ENCODE data around the gene KIF26B. TPM values are rescaled to one million over a fixed set of nuclear protein-coding genes. Genes with fewer than 3 reads are reported as not detected.

The KIF26B gene
- total RNA-seq, result 1 to 10 TPM in 2 of 6 donors, under 1 TPM in 4; 0.28 to 4.5 (median 0.78) TPM
- under 1 TPM; 0.27 to 0.42 TPM for polyA plus RNA-seq

DNA sequence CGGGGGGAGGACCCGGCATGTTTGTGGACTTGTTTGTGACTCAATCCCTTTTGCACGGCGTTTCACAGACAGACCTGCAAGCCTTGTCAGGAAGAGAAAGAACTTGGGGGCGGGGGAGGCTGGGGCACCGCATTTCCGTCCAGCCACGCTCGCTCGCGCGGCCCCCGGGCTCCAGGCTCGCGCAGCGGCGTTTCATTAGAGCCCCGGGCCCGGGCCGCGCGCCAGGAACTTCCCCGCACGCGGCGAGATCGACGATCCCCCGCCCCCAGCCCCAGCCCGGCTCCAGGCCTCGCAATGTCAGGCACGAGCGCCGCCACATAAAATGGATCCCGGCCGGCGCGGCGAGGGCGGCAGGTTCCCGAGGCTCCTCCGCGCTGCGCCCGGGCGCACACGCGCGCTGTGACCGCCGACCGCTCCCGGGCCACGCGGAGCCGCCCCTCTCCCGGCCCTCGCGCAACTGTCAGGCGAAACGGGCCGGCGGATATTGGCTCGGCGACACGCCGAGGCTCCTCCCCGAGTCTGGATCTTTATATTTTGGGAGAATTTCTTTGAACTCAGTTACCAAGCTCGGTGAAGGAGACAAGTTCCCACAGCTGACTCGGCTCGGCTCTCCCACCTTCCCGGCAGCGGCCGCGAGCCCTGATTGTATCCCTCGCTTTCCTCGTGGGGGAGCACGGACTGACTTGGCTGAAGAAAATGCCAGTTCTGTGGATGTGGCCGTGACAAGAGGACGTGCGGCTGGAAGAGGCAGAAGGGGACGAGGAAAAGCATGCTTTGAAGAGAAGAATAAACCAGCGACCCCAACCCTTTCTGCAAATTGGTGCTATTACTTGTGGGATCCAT is at the start of gene KIF26B:
KIF26B (plus strand) TSS at position 557 of the 843 bp plus-strand sequence. CDS start 440 bp downstream, outside the sequence.
- ATAC-seq (peak; percentile 4 to 22 (median 14)), DNase-seq (peak in 4 of 6 donors; percentile 26 to 74 (median 42)), FAIRE-seq (no peak)
- peaks cover 0 to 3% (median 0%) of the 10 kb centered on the region in 4 donors for H3K27me3 ChIP-seq
- peak within 1 kb of the TSS; percentile 37 to 55 (median 50) for H3K4me3 ChIP-seq
- intact Hi-C loops (cut with DNase I), result loop anchor here in 2 of 3 donors (5.0 to 10.0 kb wide), 4 partner anchors 123 to 848 kb away; no protein-coding TSS in a partner anchor
- H3K4me1 ChIP-seq, result peaks cover 6 to 26% (median 7%) of the 10 kb centered on the region in 3 donors
- H3K27ac ChIP-seq, result no peak within 1 kb of the TSS
- TF ChIP-seq, protein P1, sequence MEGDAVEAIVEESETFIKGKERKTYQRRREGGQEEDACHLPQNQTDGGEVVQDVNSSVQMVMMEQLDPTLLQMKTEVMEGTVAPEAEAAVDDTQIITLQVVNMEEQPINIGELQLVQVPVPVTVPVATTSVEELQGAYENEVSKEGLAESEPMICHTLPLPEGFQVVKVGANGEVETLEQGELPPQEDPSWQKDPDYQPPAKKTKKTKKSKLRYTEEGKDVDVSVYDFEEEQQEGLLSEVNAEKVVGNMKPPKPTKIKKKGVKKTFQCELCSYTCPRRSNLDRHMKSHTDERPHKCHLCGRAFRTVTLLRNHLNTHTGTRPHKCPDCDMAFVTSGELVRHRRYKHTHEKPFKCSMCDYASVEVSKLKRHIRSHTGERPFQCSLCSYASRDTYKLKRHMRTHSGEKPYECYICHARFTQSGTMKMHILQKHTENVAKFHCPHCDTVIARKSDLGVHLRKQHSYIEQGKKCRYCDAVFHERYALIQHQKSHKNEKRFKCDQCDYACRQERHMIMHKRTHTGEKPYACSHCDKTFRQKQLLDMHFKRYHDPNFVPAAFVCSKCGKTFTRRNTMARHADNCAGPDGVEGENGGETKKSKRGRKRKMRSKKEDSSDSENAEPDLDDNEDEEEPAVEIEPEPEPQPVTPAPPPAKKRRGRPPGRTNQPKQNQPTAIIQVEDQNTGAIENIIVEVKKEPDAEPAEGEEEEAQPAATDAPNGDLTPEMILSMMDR (IDR thresholded peaks at IDR 0.05), result no peak
- H3K36me3 ChIP-seq, result no peaks in the 10 kb centered on the region
- WGBS, 2 donors, result 0% methylated on average over 82 to 83 of the region's 83 CpGs
- H3K9me3 ChIP-seq, result peaks cover 0 to 5% (median 0%) of the 10 kb centered on the region in 4 donors

DNA sequence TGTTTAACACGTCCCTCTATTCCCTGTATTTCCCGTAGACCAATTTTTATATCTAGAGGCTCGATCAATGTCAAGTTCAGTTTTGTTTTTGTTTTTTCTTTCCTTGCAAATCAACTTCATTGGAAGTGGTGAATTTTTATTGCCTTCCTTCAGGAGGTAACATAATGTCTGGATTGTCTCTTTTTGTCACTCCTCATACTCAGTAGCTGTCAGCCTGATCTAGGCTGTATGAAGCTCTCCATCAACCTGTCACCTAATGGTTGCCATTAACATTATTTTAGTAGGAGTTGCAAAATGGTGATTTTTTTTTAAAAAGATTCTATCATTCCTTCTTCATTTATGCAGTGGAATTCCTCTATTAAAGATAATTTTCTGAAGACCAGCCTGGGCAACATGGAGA is 49.7 kb upstream of the KIF26B start:
- 95 to 100% methylated on average over 3 of the region's 3 CpGs for WGBS, 2 donors
- Histone ChIP-seq H3K4me3 (no peak overlapping the region), H3K36me3 (no peaks in the 10 kb centered on the region), H3K27me3 (no peaks in the 10 kb centered on the region), H3K9me3 (no peaks in the 10 kb centered on the region), H3K4me1 (no peaks in the 10 kb centered on the region), H3K27ac (no peak overlapping the region)
- intact Hi-C loops (cut with DNase I), result no loop called here
- no peak for ATAC-seq
- no peak for FAIRE-seq
- no peak for DNase-seq
- TF ChIP-seq, protein P1 (IDR thresholded peaks at IDR 0.05), result no peak

DNA sequence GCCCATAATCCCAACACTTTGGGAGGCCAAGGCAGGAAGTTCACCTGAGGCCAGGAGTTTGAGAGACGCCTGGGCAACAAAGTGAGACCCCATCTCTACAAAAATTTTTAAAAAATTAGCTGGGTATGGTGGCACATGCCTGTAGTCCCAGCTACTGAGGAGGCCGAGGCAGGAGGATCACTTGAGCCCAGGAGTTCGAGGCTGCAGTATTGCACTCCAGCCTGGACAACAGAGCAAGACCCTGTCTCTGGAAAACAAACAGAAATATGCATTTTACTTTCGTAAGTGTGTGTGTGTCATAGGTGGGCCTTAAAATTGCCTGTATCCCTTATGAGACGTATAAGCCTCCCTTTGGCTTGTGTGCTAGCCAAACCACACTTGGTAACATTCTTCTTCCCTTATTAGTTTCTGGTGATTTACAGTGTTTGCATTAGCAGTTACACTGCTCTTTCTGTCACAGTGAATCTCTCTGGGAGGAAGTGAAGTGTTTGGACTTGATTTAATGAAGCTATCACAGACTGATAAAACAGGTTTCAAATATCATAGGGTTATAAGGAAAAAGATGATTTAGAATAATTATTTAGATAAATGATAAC is 48.9 kb upstream of the KIF26B start:
- no peak for DNase-seq
- 92 to 98% methylated on average over 5 of the region's 5 CpGs for WGBS, 2 donors
- H3K9me3 ChIP-seq, result no peaks in the 10 kb centered on the region
- no peak for ATAC-seq
- no peaks in the 10 kb centered on the region for H3K36me3 ChIP-seq
- TF ChIP-seq, protein P1 (IDR thresholded peaks at IDR 0.05), result no peak
- FAIRE-seq, result no peak
- H3K4me3 ChIP-seq, result no peak overlapping the region
- no peaks in the 10 kb centered on the region for H3K27me3 ChIP-seq
- H3K27ac ChIP-seq, result no peak overlapping the region
- intact Hi-C loops (cut with DNase I), result no loop called here
- H3K4me1 ChIP-seq, result no peaks in the 10 kb centered on the region

DNA sequence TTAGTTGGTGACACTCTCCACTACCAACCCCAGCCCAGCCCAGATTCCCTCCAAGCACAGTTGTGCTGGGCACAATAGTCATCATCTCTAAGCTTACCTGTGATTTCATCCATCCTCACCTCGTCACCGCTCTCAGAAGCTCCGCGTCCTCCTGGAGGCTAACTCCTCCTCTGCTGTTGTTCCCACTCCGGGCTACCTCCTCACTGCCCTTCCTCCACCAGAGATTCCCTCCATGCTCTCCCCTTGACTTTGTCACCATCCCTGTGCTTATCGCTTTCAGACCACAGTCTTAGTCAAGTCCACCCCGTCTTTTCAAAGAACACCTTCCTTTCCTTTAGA is 47.0 kb upstream of the KIF26B start:
- DNase-seq, result no peak
- Histone ChIP-seq H3K4me3 (no peak overlapping the region), H3K9me3 (no peaks in the 10 kb centered on the region), H3K36me3 (no peaks in the 10 kb centered on the region), H3K27me3 (no peaks in the 10 kb centered on the region), H3K4me1 (no peaks in the 10 kb centered on the region), H3K27ac (no peak overlapping the region)
- intact Hi-C loops (cut with DNase I), result no loop called here
- no peak for FAIRE-seq
- TF ChIP-seq, protein P1 (IDR thresholded peaks at IDR 0.05), result no peak
- WGBS, 2 donors, result 94 to 98% methylated on average over 7 of the region's 7 CpGs
- no peak for ATAC-seq

Data from pancreas (tissue), 10 donors.